Ramos (cell line): ENCODE results near the gene COQ4.

Experiments
- in situ Hi-C: fragments of 300-500 bp; cut with MboI; formaldehyde crosslinking; loops from one replicate; pipeline ENCODE4 v1.14.3; 2022; ENCODE audit warnings: low sequenced_read_pairs; ENCODE audit not compliant: unreplicated experiment

COQ4 gene

GRCh38 chr9:128370752-128371629 lies 48.4 kb downstream of the COQ4 start, which contains the start of gene URM1:
Gene URM1 (plus strand): TSS chr9:128371374. CDS start chr9:128371381, 7 bp downstream.
- in situ Hi-C loops = no loop called here

- in situ Hi-C loops = no loop called here
Observed at GRCh38 chr9:128371630-128372117, 49.0 kb downstream of the COQ4 start.

- in situ Hi-C loops = no loop called here
Observed at GRCh38 chr9:128372188-128372641, 49.6 kb downstream of the COQ4 start.

- in situ Hi-C loops = no loop called here
Observed at GRCh38 chr9:128372784-128373183, 50.1 kb downstream of the COQ4 start.

- in situ Hi-C loops = no loop called here
Observed at GRCh38 chr9:128374221-128374675, 51.6 kb downstream of the COQ4 start.

GRCh38 chr9:128375865-128376264 lies 53.2 kb downstream of the COQ4 start:
- in situ Hi-C loops = no loop called here

- in situ Hi-C loops = no loop called here
Observed at GRCh38 chr9:128382261-128382660, 59.6 kb downstream of the COQ4 start.

GRCh38 chr9:128383007-128383753 lies 60.5 kb downstream of the COQ4 start:
- in situ Hi-C loops = no loop called here
